IMR-90 (cell line): ENCODE results near the gene MAOB. TPM values are rescaled to one million over a fixed set of nuclear protein-coding genes. Genes with fewer than 3 reads are reported as not detected.

Experiments
- ATAC-seq: fragments of 200-7000 bp; cut with Tn5 transposase; 2 replicates; pipeline ENCODE4 v1.9.1; 2020; ENCODE audit warnings: low read depth, mild to moderate bottlenecking, moderate library complexity
- BruUV-seq: library from RNA; stranded (reverse); fragments of 400-500 nt; replicated peaks from 2 replicates; lab custom pipeline; 2021; lab: Mats Ljungman, UMichigan
- CTCF ChIA-PET: fragments of 300-600 bp; formaldehyde crosslinking; extraction: SDS; loops from one replicate; lab custom pipeline; 2021; ENCODE audit warnings: antibody characterized with exemption; lab: Yijun Ruan, JAX
- POLR2A ChIA-PET: fragments of 300-600 bp; sonication (Branson Sonifier 250); formaldehyde crosslinking; loops from one replicate; lab custom pipeline; 2022; ENCODE audit warnings: antibody characterized with exemption; ENCODE audit not compliant: unreplicated experiment; lab: Charles Lee
- DNase-seq: peaks from one replicate; pipeline ENCODE4 v3.0.0; 2013
- H2AFZ ChIP-seq: replicated peaks from 2 replicates; pipeline ENCODE3; 2013; ENCODE audit warnings: low read length, mild to moderate bottlenecking; ENCODE audit not compliant: poor library complexity
- H2AK5ac ChIP-seq: 2 replicates; pipeline ENCODE4 v1.6.1; 2013; ENCODE audit warnings: low read depth, low read length, inconsistent platforms
- H2AK9ac ChIP-seq: replicated peaks from 2 replicates; pipeline ENCODE3; 2013; ENCODE audit warnings: mild to moderate bottlenecking, low read depth, low read length, moderate library complexity; ENCODE audit not compliant: poor library complexity
- H2BK120ac ChIP-seq: 2 replicates; pipeline ENCODE4 v1.6.1; 2013; ENCODE audit warnings: low read depth, low read length, inconsistent platforms
- H2BK15ac ChIP-seq: 3 replicates; pipeline ENCODE4 v1.6.1; 2013; ENCODE audit warnings: low read depth, low read length, inconsistent platforms
- H2BK20ac ChIP-seq: 2 replicates; pipeline ENCODE4 v1.6.1; 2013; ENCODE audit warnings: low read depth, mild to moderate bottlenecking, inconsistent platforms, low read length, moderate library complexity
- H2BK5ac ChIP-seq: 2 replicates; pipeline ENCODE4 v1.6.1; 2013; ENCODE audit warnings: mild to moderate bottlenecking, low read depth, low read length, inconsistent platforms; ENCODE audit not compliant: poor library complexity, severe bottlenecking
- H3K14ac ChIP-seq: replicated peaks from 2 replicates; pipeline ENCODE4 v1.6.1; 2013; ENCODE audit warnings: low read depth, low read length, inconsistent platforms
- H3K18ac ChIP-seq: 2 replicates; pipeline ENCODE4 v1.6.1; 2013; ENCODE audit warnings: low read depth, low read length, control low read depth
- H3K23ac ChIP-seq: 2 replicates; pipeline ENCODE4 v1.6.1; 2013; ENCODE audit warnings: low read depth, low read length, inconsistent platforms
- H3K27ac ChIP-seq: 2 replicates; pipeline ENCODE4 v1.5.1; 2013; ENCODE audit warnings: mild to moderate bottlenecking, control low read depth, low read length; ENCODE audit not compliant: insufficient read depth
- H3K27me3 ChIP-seq: 2 replicates; pipeline ENCODE4 v1.6.1; 2013; ENCODE audit warnings: low read length; ENCODE audit not compliant: control insufficient read depth, insufficient read depth
- H3K36me3 ChIP-seq: 2 replicates; pipeline ENCODE4 v1.6.1; 2013; ENCODE audit warnings: low read length, mixed read lengths; ENCODE audit not compliant: control insufficient read depth, insufficient read depth
- H3K4ac ChIP-seq: 2 replicates; pipeline ENCODE4 v1.6.1; 2013; ENCODE audit warnings: low read depth, low read length, inconsistent platforms
- H3K4me1 ChIP-seq: 2 replicates; pipeline ENCODE4 v1.6.1; 2013; ENCODE audit warnings: low read length, mixed read lengths; ENCODE audit not compliant: control insufficient read depth, insufficient read depth
- H3K4me2 ChIP-seq: 2 replicates; pipeline ENCODE4 v1.6.1; 2013; ENCODE audit warnings: low read depth, mild to moderate bottlenecking, control low read depth, low read length, moderate library complexity
- H3K4me3 ChIP-seq: 2 replicates; pipeline ENCODE4 v1.5.1; 2013; ENCODE audit warnings: low read depth, mild to moderate bottlenecking, control low read depth, low read length, moderate library complexity; ENCODE audit not compliant: insufficient read depth
- H3K56ac ChIP-seq: 2 replicates; pipeline ENCODE4 v1.6.1; 2013; ENCODE audit warnings: low read length, inconsistent platforms; ENCODE audit not compliant: insufficient read depth; ENCODE audit errors: extremely low read depth
- H3K79me1 ChIP-seq, 2 experiments: 2 replicates each; pipeline ENCODE4 v1.6.1; 2013; ENCODE audit warnings: low read length in 2 of 2, inconsistent platforms in 1 of 2, low read depth in 1 of 2
- H3K9ac ChIP-seq: 2 replicates; pipeline ENCODE4 v1.6.1; 2013; ENCODE audit warnings: low read depth, low read length, control low read depth
- H3K9me1 ChIP-seq: 2 replicates; pipeline ENCODE4 v1.6.1; 2013; ENCODE audit warnings: low read length, inconsistent platforms; ENCODE audit not compliant: insufficient read depth
- H3K9me3 ChIP-seq: 2 replicates; pipeline ENCODE4 v1.6.1; 2013; ENCODE audit warnings: low read length; ENCODE audit not compliant: control insufficient read depth, insufficient read depth
- H4K20me1 ChIP-seq: 2 replicates; pipeline ENCODE4 v1.6.1; 2013; ENCODE audit warnings: low read length, inconsistent platforms; ENCODE audit not compliant: insufficient read depth
- H4K5ac ChIP-seq: 2 replicates; pipeline ENCODE4 v1.6.1; 2013; ENCODE audit warnings: mild to moderate bottlenecking, low read depth, low read length, control low read depth
- H4K8ac ChIP-seq, 2 experiments: 2 replicates each; pipeline ENCODE4 v1.6.1; 2013; ENCODE audit warnings: low read depth in 2 of 2, low read length in 2 of 2, control low read depth in 1 of 2, inconsistent platforms in 1 of 2
- H4K91ac ChIP-seq: 2 replicates; pipeline ENCODE4 v1.6.1; 2013; ENCODE audit warnings: low read depth, low read length, inconsistent platforms; ENCODE audit not compliant: insufficient read depth
- BHLHE40 ChIP-seq: fragments of 150-350 bp; IDR thresholded peaks from 2 replicates; pipeline ENCODE4 v1.6.1; 2016; ENCODE audit warnings: mild to moderate bottlenecking, low read depth, low read length
- CEBPB ChIP-seq: IDR thresholded peaks from 2 replicates; pipeline ENCODE4 v1.6.1; 2012; ENCODE audit warnings: low read depth, low read length, improper control_type of control experiment
- CHD1 ChIP-seq: IDR thresholded peaks from 2 replicates; pipeline ENCODE4 v1.6.1; 2012; ENCODE audit warnings: low read depth, low read length, improper control_type of control experiment
- CTCF ChIP-seq: conservative IDR thresholded peaks from 2 replicates; pipeline ENCODE4 v1.5.1; 2012; ENCODE audit warnings: mild to moderate bottlenecking, low read depth, low read length, improper control_type of control experiment
- ELK1 ChIP-seq: fragments of 150-350 bp; IDR thresholded peaks from 2 replicates; pipeline ENCODE4 v1.6.1; 2016; ENCODE audit warnings: low read depth, mild to moderate bottlenecking, low read length, moderate library complexity, borderline replicate concordance
- FOS ChIP-seq: fragments of 150-350 bp; IDR thresholded peaks from 2 replicates; pipeline ENCODE4 v1.6.1; 2016; ENCODE audit warnings: low read depth, low read length
- MAFK ChIP-seq: IDR thresholded peaks from 2 replicates; pipeline ENCODE4 v1.6.1; 2012; ENCODE audit warnings: low read depth, low read length, improper control_type of control experiment
- MAZ ChIP-seq: IDR thresholded peaks from 2 replicates; pipeline ENCODE4 v1.6.1; 2012; ENCODE audit warnings: low read depth, mild to moderate bottlenecking, low read length, improper control_type of control experiment, moderate library complexity, borderline replicate concordance
- MXI1 ChIP-seq: IDR thresholded peaks from 2 replicates; pipeline ENCODE4 v1.6.1; 2012; ENCODE audit warnings: low read depth, mild to moderate bottlenecking, low read length, moderate library complexity, borderline replicate concordance
- NFE2L2 ChIP-seq: fragments of 150-350 bp; IDR thresholded peaks from 2 replicates; pipeline ENCODE4 v1.6.1; 2016; ENCODE audit warnings: low read depth, mild to moderate bottlenecking, low read length
- POLR2A ChIP-seq: IDR thresholded peaks from 2 replicates; pipeline ENCODE4 v1.6.1; 2012; ENCODE audit warnings: mild to moderate bottlenecking, low read depth, low read length
- RCOR1 ChIP-seq: IDR thresholded peaks from 2 replicates; pipeline ENCODE4 v1.6.1; 2012; ENCODE audit warnings: mild to moderate bottlenecking, low read length, improper control_type of control experiment; ENCODE audit not compliant: insufficient replicate concordance
- RFX5 ChIP-seq: IDR thresholded peaks from 2 replicates; pipeline ENCODE4 v1.8.0; 2012; ENCODE audit warnings: low read depth, mild to moderate bottlenecking, low read length, moderate library complexity
- SMC3 ChIP-seq: fragments of 150-350 bp; IDR thresholded peaks from 2 replicates; pipeline ENCODE4 v1.6.1; 2016; ENCODE audit warnings: low read depth, mild to moderate bottlenecking, antibody characterized with exemption, low read length, moderate library complexity
- USF2 ChIP-seq: fragments of 150-350 bp; IDR thresholded peaks from 2 replicates; pipeline ENCODE4 v1.6.1; 2017; ENCODE audit warnings: mild to moderate bottlenecking, antibody characterized with exemption, low read length, low read depth
- WGBS, 2 experiments: methylation state at CpG; one replicate each; pipeline versions ENCODE4 v1.1.5 to v1.1.7; 2013; ENCODE audit warnings: missing lambda C conversion rate in 2 of 2; ENCODE audit not compliant: insufficient read length in 1 of 2; ENCODE audit errors: extremely low coverage in 2 of 2; 5-methylcytosine and 5-hydroxymethylcytosine counted together
- dilution Hi-C: fragments of 300-500 bp; cut with HindIII; formaldehyde crosslinking; loops from one replicate; pipeline ENCODE4 v1.14.3; 2018; ENCODE audit warnings: low sequenced_read_pairs; ENCODE audit not compliant: unreplicated experiment
- in situ Hi-C: fragments of 300-500 bp; cut with MboI; formaldehyde crosslinking; loops from 3 replicates; pipeline ENCODE4 v1.14.3; 2019; ENCODE audit warnings: low sequenced_read_pairs, inconsistent platforms, mixed read lengths
- intact Hi-C: fragments of 100-400 bp; cut with micrococcal nuclease; formaldehyde crosslinking; loops from 2 replicates; pipeline ENCODE4 v1.10.0; 2022
- polyA plus RNA-seq, 3 experiments: library from polyadenylated mRNA; depleted of rRNA; stranded (reverse); fragments of >200 nt; gene quantifications; 2 replicates each; pipeline ENCODE4 v1.2.3, GENCODE V29; 2012; ENCODE audit warnings: low replicate concordance in 1 of 3
- total RNA-seq: library from RNA; depleted of rRNA; stranded (reverse); fragments of >200 nt; gene quantifications from 2 replicates; pipeline ENCODE4 v1.2.3, GENCODE V29; 2012

MAOB gene
- total and polyA plus RNA-seq, 2 of the 4 experiments (the other 2 are of a cell fraction) = 0.36 to 0.46 TPM

- H3K27ac ChIP-seq = no peak overlapping the region
- no peak overlapping the region for H2BK120ac ChIP-seq
- TF ChIP-seq MAFK = no peak
- TF ChIP-seq MXI1 = no peak
- no peak for TF ChIP-seq MAZ
- no peak for TF ChIP-seq CHD1
- no peak for TF ChIP-seq ELK1
- TF ChIP-seq POLR2A = no peak
- TF ChIP-seq CTCF = no peak
- TF ChIP-seq BHLHE40 = no peak
- no peak for TF ChIP-seq FOS
- TF ChIP-seq RCOR1 = no peak
- no peak for TF ChIP-seq CEBPB
- TF ChIP-seq SMC3 = no peak
- TF ChIP-seq USF2 = no peak
- TF ChIP-seq NFE2L2 = no peak
- TF ChIP-seq RFX5 = no peak
- no peak overlapping the region for H2BK20ac ChIP-seq
- H2AFZ ChIP-seq = no peak overlapping the region
- dilution Hi-C loops = no loop called here
- no peak overlapping the region for H3K9ac ChIP-seq
- no peaks in the 10 kb centered on the region for H3K36me3 ChIP-seq
- no peak overlapping the region for H3K4me2 ChIP-seq
- no peak overlapping the region for H2AK9ac ChIP-seq
- H3K27me3 ChIP-seq = no peaks in the 10 kb centered on the region
- no TSS peak for BruUV-seq
- no peaks in the 10 kb centered on the region for H3K4me1 ChIP-seq
- no peak overlapping the region for H3K14ac ChIP-seq
- H3K18ac ChIP-seq = no peak overlapping the region
- H2AK5ac ChIP-seq = no peak overlapping the region
- no peaks in the 10 kb centered on the region for H4K20me1 ChIP-seq
- no peaks in the 10 kb centered on the region for H3K79me1 ChIP-seq
- H2BK15ac ChIP-seq = no peak overlapping the region
- ATAC-seq (no peak), DNase-seq (no peak)
- no peak overlapping the region for H3K23ac ChIP-seq
- in situ Hi-C loops = no loop called here
- no peak overlapping the region for H4K91ac ChIP-seq
- no peak overlapping the region for H3K4ac ChIP-seq
- H4K8ac ChIP-seq = no peak overlapping the region
- no peak overlapping the region for H3K56ac ChIP-seq
- intact Hi-C loops = no loop called here
- no peak overlapping the region for H2BK5ac ChIP-seq
- H3K9me1 ChIP-seq = no peaks in the 10 kb centered on the region
- 0% methylated on average over 1 of the region's 1 CpG; no CpG with 5 or more reads in 1 of the 2 experiments for WGBS, 2 experiments
- H3K4me3 ChIP-seq = no peak overlapping the region
- POLR2A ChIA-PET = no interaction called here
- CTCF ChIA-PET = no interaction called here
- no peak overlapping the region for H4K5ac ChIP-seq
- H3K9me3 ChIP-seq = peaks cover 7% of the 10 kb centered on the region; the same call in 1 of the 2 replicates
Measured at GRCh38 chrX:43718956-43719355, 163.3 kb downstream of the MAOB start.
